DMS153 treated with DMSO at 0.1 percent for 48 hours (cell line): ENCODE results near the gene TBX2.
A peak's percentile ranks its signal among the peaks of the same experiment; 100 is the strongest.

Experiments
- DNase-seq: peaks from one replicate; lab custom pipeline; 2025; ENCODE audit not compliant: unreplicated experiment; lab: John Stamatoyannopoulos, UW

The TBX2 gene

DNA sequence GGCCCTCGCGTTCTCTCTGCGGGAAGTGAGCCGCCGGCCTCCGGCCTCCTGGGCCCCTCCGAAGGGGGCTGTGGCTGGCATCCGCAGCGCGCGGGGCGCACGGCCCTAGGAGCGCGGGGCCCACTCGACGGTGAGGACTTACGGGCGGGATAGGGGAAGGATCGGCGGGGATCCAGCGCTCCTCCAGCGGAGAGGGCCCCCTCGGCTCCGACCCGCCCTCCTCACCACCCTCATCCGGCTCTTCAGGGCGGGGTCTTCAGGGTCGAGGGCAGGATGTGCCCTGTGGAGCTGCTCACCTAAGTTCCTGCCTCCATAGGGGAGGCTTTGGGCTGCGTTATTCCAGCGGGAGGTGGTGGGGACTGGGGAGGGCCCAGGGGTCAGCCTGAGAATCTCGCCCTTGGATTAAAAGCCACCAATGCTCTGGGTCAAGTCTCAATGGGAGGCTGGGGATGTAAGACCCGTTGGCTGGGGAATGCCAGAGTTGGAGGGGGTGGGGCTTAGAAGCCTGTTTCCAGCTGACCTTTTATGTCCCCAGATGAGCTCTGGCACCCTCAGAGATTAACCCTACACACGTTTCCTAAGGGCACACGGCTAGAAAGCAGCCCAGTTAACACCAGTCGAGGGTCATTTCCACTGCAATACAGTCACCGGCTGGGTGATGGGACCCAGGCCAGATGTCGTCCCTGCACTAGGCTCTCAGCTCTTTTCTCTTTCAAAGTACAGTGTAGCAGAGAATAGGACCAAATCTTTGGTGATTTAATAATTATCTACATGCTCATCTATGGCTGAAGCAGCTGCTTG lies 13.4 kb downstream of the TBX2 start:
- DNase-seq: no peak

DNA sequence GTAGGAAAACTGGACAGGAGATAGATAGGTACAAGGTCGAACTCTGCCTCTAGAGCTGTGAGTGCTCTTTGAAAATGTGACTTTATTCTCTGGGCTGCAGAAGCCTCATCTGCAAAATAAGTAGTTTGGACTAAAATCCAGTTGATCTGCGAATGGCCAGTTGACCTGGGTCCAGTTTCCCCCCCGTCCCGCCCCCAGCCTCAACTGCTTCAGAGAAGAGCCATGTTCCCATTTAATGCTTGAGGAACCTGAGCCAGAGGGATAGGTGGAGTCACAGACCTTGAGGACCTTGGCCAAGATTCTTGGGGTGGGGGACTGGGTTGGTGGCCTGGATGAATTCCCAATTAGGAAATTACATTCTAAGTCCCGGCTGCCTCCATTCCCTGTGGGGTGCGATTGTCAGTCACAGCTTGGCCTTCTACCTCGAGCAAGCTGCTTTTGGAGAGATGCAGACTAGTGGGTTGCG lies 14.1 kb downstream of the TBX2 start:
- no peak for DNase-seq

DNA sequence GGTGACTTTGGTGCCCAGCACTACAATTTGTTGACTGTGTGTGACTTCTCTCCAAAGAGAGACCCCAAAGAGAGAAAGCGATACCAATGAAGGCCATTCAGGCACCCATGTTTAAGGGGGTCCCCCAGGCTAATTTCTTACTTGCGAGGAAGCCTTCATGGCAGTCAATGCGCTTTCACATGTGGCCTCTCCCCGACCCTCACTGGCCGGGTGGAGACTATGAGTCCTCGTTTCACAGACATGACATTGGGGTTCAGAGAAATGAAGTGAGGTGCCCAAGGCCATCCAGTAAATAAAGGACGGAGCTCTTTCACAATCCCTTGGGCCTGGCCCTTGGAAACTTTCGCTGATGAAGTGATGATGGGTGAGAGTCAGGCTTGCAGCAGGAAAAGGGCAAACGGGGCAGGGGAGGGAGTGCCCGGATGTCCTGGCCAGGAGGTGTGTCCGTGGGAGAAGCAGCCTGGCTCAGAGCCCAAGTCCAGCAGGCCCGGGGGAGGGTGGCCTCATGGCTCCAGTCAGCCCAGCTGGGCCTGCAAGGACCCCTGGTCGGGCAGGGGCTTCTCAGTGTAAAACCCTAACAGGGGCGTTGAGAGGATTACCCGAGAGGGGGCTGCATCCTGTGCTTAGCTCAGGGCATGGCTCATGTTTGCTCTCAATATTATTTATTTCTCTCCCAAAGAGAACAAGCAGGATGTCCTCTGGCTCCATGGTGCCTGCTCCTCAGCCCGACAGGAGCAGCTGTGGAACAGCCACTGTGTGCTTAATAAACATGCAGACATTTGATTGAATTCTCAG lies 14.7 kb downstream of the TBX2 start:
- no peak for DNase-seq

DNA sequence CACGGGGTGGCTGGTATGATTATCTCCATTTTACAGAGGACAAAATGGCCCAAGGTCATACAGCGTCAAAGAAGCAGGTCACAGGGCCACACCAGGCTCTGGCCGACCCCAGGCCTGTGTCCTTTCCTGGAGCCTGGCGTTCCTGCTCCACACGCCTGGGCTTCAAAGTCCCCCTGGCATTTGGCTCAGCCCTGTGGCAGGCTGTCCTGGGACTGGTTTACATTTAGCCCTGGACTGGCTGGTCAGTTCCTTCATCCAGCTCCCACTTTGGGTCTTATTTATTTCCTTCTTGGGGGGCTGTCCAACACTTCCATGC lies 15.3 kb downstream of the TBX2 start:
- DNase-seq: no peak

DNA sequence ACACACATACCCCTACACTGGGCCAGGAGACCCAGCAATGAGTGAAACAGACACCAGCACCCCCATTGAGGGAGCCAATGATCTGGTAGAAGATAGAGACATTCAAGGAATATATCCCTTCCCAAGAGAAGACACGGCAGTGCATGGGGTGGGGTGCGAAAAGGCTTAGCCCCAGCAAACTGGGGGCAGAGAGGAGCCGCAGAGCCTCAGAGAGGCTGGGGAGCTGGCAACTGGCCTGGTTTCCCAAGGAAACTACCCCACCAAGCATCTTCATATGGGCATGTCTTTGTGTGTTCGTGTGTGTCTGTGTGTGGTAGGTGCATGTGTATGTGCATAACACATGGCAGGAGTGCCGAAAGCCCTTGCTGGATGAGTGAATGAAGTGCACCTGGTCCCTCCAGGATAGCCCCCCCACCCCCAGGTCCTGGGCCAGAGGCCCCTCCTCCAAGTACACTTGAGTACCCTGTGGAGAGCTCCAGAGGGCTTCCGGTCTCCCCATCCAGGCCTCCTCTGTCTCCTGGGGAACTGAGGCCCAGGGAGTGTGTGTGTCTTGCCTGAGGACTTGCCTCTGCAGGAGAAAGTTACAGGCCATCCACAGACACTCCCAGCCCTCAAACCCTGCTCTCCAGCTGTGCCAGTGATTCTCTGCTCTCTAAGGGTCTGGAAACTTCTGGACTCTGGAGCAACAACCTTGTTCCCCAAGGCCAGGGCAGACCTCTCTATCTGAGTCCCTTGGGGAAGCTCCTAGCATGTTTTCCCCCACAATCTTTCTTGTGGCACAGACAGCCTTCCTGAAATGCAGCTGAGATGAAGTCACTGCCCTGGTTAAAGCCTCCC lies 15.9 kb downstream of the TBX2 start:
- no peak for DNase-seq

DNA sequence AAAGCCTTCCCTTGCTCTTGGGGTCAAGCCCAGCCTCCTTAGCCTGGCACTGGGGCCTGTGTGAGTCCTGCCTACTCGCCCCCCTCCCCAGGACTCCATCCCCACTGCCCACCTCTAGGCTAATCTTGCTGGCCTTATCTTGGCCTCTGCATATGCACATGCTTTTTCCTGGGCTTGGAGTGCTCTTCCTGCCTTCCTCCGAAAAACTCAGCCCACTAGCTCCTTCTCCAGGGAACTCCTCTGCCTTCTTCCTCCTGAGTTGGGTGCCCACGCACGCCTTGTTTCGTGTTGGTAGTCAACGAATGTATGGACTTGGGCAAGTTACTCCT lies 16.5 kb downstream of the TBX2 start:
- DNase-seq: no peak

DNA sequence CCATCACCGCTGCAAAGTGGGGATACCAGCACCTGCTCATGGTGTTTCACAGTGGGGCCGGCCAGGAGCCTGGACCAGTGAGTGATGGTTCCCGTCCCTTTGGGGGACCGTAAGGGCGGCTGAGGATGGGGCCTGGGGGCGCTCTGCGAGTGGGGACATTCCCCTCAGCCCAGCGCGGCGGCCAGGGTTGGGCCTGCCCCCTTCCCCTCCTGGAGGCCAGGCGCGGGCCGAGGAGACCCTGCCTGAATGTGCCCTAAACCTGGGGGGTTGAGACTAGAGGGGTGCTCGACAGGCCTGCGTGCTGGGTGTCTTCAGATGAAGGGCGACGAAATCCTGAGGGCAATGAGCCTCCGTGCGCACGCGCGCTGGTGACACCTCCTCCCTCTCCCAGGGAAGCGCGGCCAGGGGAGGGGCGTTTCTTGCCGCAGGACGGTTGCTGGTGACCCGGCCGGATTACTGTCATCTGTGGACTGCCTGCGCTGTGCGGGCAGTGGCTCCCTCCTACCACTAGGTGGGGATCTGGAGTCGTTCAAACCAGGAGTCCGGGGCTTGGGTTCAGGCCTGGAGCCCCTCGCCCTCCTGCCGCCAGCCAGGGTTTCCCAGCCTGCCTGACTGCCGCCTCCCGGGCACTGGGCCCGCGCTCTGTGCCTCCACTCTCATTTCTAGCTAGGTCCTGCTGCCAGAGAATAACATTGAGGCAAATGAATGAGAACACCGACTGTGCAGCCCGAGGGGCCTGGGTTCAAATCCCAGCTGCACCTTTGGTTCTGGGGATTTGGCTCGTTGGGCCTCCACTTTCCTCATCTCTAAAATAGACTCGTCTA lies 17.1 kb downstream of the TBX2 start:
- DNase-seq: peak; percentile 72

DNA sequence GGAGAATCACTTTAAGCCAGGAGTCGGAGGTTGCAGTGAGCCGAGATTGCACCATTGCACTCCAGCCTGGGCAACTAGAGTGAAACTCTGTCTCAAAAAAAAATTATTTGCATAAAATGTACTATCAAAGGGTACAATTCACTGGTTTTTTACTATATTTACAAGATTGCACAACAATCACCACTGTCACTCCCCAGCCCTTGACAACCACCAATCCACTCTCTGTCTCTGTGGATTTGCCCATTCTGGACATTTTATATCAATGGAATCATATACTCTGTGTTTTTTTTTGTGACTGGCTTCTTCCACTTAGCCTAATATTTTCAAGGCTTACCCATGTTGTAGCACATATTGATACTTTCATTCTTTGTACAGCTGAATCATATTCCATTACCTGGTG lies 18.8 kb downstream of the TBX2 start:
- DNase-seq: no peak

DNA sequence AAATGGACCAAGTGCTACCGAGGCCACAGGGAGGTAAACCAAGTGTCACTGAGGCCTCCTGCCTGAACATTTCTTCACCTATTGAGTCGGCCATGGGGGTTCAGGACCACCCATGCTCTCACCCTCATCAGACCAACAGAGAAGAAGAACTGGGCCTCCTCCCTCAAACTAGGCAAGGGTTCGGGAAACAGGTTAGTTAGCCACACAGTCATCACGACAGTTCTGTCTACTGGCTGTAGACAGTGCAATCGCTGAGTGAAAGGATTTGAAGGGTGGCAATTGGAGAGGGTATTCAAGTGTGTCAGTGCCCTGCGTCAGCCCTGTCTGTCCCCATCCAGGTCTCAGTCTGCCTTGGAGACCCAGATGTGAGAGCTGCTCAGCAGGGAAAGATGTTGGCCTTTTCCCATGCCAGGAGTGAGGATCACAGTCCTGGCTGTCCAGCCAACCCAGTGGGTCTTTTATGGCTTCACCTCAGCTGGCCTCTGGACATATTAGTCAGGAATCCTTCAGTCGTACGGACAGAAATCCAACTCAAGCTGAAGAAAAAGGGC lies 19.9 kb downstream of the TBX2 start:
- DNase-seq: no peak

DNA sequence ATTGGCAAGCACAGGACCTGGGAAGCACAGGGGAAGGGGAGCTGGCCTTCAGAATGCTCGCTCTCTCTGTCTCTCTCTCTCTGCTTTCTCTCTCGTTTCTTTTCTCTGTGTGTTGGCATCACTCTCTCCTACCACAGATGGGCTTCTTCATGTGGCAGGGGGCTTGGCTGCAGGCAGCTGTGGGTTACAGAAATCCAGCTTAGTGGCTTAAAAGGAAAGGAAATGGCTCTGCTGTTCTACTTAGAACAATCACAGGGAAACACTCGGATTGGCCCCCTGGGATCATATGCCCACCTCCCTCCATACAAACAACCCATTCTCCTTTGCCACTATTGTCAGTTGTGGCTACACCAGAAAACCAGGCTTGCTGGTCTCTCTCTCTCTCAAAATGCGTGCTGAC lies 20.4 kb downstream of the TBX2 start:
- DNase-seq: no peak

DNA sequence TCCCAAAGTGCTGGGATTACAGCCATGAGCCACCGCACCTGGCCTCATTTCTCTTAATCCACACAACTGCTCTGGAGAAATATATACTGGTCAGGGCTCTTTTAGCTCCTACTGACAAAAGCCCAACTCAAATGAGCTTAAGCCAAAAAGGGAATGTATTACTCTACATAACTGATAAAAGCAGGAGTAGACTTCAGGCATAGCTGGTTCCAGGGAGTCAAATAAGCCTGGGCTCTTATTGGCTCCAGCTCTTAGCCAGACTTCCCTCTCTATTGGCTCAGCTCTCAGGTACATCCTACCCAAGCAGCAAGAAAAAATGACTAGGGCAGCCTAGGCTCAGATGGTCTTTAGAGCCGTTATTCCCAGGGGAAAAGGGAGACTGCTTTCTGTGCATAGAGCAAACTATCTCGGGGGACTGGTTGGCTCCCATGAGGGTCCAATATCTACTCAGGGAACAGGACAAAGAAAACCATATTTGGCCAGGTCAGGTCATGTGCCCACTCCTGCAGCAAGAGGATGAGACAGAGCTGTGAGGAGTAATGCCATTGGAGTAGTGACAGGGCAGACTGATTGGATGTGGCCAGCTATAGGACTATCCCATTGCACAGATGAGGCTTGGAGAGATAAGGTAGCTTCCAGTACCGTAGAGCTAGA lies 21.2 kb downstream of the TBX2 start:
- no peak for DNase-seq

DNA sequence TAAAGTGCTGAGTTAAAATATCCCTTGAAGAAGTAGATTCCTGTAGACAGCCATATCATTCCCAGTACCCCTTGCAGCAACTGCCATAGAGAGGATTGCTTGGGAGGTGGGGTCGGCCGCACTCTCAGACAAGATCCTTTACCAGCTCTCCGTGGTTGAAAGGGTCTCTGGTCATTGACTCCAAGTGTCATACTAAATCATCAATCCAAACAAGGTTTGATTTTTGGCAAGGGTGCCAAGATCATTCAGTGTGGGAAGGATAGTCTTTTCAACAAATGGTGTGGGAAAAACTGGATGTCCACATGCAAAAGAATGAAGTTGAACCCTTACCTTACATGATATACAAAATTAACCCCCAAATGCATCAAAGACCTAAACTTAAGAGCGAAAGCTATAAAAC lies 21.8 kb downstream of the TBX2 start:
- no peak for DNase-seq

DNA sequence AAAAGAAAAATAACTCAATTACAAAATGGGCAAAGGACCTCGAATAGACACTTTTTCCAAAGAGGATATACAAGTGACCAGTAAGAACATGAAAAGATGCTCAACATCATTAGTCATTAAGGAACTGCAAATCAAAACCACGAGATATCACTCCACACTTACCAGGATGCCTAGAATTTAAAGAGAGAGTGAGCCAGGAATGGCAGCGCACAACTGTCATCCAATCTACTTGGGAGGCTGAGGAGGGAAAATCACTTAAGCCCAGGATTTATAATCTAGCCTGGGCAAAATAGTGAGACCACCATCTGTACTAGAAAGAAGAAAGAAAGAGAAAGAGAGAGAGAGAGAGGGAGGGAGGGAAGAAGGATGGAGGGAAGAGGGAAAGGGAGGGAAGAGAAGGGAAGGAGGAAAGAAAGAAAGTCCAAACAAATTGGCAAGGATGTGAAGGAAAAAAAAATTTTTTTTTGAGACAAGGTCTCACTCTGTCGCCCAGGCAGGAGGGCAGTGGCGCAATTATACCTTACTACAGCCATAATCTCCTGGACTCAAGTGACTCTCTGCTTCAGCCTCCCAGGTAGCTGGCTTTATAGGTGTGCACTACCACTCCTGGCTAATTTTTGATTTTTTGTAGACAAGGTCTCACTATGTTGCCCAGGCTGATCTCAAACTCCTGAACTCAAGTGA lies 22.6 kb downstream of the TBX2 start:
- no peak for DNase-seq

DNA sequence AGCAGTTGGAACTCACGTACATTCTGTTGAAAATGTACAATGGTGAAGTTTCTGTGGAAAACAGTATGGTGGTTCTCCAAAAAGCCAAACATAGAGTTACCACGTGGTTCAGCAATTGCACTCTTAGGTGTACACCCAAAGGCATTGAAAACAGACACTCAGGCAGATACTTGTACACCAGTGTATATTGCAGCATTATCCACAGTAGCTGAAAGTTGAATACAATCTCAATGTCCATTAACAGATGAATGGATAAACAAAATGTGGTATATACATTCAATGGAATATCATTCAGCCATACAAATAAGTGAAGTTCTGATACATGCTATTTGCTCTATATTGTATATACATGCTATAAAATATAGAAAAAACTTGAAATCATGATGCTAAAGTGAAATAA lies 23.2 kb downstream of the TBX2 start:
- no peak for DNase-seq

DNA sequence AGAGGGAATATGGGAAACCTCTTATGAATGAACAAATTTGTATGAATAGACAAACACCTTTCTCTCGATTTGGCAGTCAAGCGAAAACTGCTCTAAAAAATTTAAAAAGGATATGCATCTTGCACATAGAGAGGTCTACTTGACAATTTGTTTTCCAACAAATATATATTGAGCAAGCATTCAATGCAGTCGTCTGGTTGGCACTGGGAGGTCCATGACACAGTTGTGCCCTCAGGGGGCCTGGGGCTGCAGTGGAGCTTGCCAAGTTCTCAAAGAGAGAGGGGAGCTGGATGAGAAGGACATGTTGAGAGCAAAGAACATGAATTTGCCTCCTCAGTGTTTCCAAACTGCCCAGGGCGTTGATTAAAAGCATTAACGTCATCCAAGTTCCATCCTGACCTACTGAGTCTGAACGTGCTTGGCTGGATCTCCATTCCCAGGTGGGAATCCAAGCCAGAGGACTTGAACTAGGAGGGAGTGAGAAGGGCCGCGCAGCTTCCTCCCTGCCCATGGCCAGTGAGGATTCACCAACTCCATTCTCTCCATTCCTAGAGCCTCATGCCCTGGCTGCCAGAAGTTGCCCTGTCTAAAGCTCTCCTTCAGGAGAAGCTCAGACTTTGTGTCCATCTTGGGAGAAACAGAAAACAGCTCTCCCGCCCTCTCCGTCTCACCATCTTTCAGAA lies 24.5 kb downstream of the TBX2 start:
- DNase-seq: no peak

DNA sequence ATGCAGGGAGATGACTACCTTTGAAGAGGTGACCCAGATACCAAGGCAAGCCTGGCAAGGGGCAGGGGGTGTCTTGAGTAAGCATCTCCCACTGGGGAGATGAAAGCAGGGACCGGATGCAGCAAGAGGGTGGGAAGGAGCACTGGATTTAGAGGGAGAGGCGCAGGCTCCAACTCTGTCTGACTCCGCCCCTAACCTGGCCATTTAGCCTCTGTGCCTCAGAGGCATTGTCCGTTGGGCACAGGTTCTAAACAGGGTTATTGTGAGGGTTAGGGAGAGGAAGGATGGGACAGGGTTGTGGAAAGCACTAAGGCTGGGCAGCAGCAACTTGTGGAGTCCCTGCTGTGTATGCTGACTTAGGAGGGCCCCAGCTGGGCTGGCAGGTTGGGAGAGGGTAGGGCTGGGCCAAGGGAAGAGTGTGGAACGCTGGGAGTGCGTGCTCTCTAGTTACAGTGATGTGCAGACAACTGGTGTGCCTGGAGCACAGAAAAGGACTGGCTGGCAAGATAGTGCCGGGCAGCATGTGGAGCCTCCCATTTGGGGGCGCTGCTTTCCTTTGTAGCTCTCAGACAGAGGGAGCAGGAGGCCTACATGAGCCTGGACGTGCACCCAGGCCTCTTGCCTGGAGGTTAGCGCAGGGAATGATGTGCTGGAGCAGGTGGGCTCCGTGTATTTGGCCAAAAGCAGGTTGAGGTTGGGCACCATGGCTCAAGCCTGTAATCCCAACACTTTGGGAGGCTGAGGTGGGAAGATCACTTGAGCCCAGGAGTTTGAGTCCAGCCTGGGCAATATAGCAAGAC lies 26.2 kb downstream of the TBX2 start:
- DNase-seq: no peak

DNA sequence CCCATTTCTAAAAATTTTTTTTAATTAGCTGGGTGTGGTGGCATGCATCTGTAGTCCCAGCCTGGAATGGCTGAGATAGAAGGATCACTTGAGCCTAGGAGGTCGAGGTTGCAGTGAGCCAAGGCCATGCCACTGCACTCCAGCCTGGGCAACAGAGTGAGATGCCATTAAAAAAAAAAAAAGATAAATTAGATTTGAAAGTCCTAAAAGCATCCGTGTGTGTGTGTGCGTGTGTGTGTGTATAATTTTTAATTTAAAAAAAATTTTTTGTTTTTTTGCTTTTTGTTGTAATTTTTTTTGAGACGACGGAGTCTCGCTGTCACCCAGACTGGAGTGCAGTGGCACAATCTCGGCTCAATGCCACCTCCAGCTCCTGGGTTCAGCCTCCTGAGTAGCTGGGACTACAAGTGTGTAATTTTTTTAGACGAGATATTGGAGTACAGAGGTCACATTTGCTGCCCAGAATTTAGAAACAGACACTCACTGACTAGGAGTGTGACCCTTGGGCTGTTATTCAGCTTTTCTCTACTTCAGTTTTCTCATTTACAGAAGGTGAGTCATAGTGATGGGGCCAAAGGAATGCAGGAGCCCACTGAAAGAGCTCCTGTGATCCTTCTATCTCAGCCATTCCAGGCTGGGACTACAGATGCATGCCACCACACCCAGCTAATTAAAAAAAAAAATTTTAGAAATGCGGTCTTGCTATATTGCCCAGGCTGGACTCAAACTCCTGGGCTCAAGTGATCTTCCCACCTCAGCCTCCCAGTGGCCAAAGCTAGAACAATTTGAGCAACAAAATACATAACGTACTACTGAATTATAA lies 27.1 kb downstream of the TBX2 start:
- DNase-seq: no peak
